GM19238 (cell line): ENCODE results near the gene SIDT1.

Source experiments
- DNase-seq: peaks from one replicate; pipeline ENCODE4 v3.0.0; 2011; ENCODE audit warnings: low spot score; ENCODE audit not compliant: insufficient read length

SIDT1 gene

DNA sequence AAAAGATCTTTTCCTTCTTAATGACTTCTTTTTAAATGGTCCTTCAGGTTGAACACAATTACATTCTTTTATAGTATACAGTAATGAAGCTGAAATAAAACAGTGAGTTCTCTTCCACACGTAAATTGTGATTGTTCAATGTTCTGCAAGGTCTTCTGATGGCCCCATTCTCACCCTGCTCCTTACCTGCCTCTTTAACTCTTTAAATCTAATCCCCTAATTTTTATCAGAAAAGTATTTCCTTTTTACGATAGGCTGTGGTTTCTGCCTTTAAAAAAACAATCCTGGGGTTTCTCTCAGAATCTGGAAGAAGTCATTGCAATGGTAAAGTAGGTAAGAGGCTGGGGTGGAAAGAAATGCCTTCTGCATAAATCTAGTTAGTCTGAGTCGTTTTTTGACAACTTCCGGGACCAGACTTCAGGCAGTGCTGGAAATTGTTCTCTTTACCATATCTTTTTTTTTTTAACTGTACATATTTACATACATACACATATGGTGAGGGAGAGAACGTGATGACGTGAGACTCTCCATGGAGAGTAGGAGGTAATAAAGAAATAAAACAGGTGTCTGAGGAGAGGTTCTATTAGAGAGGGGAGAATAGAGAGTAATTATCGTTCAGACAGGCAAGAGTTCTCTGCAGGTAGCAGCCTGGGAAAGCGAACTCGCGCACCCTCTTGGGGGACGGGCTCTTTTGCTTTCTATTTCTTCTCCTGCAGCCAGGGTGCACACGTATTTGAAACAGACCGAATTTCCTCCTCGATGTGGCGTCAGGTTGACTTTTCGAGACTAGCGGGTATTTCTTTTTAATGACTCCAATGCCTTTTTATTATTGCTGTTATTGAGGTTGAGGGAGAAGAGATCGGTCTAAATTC lies at the start of gene SIDT1:
SIDT1 (plus strand) TSS at position 730 of the 872 bp plus-strand sequence. CDS start 467 bp downstream, outside the sequence.
- DNase-seq, result peak; percentile 54

GRCh38 chr3:113485161-113485609 lies 47.2 kb upstream of the SIDT1 start:
- DNase-seq, result no peak

DNA sequence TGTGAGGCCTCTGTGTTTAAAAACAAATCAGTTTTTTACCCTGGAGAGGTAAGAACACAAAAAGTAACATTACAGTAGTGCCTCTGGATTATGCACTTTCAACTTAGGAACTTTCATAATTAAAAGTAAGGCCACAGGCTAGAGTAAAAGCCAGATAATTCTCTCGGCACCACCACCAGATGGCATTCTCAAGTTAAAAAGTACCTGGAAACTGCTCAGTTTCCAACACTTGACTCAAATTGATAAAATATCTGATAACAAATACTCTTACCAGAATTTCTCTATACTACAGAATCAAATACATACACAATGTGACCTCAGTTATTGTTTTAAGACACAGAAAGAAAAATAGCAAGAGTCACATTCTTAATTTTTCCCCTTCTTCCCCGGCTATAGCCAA lies 37.3 kb upstream of the SIDT1 start:
- DNase-seq, result no peak

GRCh38 chr3:113496924-113497323 lies 35.4 kb upstream of the SIDT1 start:
- no peak for DNase-seq

DNA sequence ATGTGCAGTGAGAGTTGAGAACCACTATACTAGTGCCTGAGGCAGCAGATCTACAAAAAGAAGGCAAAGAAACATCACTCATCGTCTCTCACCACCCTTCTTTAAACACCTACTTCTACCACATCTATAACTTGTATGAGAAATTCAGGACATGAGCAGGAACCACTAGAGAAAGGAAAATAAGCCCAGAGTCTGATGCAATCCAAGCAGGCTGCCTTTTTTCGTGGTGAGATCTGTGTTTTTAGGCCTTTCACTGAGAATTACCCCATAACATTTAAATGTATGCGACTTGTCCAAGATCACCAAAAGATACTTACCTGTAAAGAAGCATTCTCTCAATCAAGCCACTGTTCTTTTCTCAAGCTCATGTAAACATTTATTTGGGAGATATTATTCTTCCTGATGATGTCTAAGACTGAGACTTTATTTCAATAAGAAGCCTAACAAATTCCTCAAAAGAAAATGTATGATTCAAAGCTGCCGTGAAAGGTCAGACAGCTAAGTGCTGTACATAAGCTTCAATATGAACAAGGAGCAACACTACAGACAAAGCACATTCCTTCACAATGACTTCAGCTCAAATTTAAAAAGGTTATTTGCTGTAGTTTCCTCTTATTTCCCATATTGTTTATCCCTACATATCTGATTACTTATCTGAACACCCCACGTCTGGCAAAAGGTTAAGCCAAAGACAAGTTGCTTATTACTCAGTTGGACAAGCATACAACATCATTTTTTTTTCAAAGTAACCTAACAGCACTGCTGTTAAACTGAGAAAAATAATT lies 33.9 kb upstream of the SIDT1 start:
- DNase-seq, result no peak

DNA sequence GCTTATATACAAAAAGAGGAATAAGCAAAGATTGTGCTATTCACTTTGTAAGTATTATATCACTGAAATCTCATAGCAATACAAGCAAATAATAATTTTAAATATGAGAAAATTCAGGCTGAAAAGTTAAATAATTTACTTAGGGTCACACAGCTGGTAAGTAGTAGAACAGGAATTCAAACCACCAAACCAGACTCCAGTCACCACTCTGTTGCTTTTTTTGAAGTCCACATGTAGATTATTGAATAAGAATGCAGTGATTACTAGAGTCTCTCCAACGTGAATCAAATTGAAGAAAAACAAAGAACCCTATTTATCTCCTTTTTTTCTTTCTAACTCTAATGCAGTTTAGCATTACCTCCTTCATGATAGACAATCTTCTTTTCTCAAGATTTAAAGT lies 33.3 kb upstream of the SIDT1 start:
- DNase-seq, result no peak

DNA sequence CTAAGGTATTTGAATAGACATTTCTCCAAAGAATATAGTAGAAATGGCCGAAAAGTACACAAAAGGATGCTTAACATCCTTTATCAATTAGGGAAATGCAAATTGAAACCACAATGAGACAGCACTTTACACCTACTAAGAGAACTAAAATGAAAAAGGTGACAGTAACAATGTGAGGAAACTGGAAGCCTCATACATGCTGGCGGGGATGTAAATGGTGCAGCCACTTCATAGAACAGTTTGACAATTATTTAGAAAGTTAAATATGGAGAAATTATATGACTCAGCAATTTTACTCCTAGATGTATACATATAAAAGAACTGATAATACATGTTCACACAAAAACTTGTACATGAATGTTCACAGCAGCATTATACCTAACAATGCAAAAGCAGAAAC lies 30.8 kb upstream of the SIDT1 start:
- no peak for DNase-seq

- DNase-seq, result no peak
These were observed 26.5 kb upstream of the SIDT1 start for GRCh38 chr3:113505867-113506266.

DNA sequence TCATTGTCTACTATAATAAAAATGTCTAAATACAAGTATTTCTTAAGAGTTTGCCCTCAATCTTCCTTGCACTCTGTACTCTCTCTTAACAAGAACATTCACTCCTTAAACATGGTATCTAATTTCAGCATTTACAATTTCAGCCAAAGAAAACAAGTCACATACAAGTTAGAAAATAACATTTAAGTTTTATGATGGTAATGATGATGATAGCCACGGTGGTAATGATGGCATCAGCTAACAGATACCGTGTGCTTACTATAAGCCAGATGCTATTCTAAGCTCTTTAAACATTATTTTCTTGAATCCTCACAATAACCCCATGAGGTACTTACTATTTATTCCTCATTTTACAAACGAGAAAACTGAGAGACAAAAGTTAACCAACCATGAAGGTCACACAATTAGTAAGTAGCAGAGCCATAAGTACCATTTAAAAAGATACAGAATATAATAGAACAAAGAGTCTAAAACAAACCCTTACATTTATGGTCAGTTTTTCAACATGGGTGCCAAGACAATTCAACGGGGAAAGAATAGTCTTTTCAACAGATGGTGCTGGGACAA lies 24.8 kb upstream of the SIDT1 start:
- DNase-seq, result no peak

DNA sequence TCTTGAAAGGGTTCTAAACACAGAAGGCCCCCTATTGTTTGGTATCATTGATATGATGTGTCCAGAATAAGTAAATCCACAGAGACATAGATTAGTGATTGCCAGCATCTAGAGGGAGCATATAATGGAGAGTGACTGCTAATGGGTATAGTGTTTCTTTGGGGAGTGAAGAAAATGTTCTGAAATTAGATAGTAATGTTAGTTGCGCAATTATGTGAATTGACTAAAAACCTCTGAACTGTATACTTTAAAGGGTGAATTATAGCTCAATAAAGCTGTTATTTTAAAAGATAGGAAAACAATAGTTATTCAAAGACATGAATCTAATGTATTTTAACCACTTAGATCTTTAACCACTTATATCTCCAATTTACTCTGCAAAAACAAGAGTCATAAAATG lies 23.4 kb upstream of the SIDT1 start:
- no peak for DNase-seq

DNA sequence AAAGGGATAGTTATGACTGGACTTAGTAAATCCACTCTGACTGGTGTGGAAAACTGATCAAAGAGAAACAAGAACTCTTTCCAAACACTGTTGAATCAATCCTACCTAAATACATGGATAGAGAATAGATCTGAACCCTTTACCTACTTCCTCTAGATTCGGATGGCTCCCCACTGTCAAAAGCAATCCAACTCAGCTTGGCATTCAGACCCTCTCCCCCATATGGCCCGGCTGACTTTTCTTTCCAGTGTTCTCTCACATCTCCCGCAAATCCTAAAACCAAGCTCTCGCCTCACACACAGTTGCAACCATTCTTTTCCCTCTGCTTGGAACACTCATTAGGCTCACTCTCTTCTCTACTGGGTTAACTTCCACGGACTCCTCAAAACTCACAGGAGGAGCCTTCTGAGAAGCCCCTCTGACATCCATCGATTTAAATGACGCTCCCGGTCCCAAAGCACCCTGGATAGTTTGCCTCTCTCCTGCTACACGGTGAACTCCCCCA lies 18.0 kb upstream of the SIDT1 start:
- no peak for DNase-seq

DNA sequence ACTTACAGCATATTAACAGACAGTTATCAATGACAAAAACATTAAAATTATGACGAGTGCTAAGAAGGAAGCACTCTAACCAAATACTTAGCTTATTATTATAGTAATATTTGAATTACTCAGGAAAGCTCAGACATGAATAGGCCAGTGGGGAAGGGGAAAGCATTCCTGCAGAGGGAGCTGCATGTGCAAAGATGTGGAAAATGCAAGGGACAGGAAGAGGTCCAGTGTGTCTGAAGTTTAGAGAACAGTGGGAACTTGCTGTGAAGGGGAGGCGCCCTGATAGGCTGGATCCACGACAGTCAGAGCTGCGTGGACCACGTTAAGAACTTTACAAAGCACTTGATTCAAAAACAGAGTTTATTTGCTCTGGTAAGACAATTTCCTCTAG lies 16.2 kb upstream of the SIDT1 start:
- DNase-seq, result no peak

DNA sequence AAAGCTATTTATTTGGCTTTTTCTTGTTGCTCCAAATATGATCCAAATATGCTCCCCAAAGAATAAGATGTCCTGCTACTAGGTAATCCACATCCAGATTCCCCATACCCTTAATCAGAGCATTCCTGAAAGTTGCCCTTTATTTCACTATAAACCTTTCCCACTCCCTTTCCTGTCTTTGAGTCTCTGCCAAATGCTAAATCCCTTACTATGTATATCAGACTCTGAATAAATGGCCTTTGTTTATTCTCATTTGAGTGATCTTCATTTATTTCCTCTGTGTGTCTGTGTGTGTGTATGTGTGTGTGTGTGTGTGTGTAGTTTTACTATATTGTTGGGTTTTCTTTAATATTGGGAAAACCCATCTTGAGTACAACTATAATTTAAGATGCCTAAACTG lies 10.4 kb upstream of the SIDT1 start:
- no peak for DNase-seq

DNA sequence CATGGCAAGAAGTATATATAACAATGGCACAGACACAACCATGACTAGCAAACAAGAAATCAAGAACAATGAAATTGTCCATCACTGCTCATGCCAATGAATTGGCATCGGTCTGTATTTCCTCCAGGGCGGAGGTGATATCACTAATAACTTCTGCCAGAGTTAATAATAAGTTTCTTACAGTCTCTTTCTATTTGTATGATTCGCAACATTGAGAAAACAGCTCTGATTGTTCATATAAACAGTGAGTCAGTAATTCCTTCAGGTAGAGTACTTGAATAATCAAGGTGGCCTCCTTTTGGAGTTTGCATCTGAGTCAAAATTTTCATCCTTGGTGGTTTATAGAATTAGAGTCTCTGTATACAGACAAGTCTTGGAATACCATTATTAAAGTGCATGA lies 9.1 kb upstream of the SIDT1 start:
- DNase-seq, result no peak

DNA sequence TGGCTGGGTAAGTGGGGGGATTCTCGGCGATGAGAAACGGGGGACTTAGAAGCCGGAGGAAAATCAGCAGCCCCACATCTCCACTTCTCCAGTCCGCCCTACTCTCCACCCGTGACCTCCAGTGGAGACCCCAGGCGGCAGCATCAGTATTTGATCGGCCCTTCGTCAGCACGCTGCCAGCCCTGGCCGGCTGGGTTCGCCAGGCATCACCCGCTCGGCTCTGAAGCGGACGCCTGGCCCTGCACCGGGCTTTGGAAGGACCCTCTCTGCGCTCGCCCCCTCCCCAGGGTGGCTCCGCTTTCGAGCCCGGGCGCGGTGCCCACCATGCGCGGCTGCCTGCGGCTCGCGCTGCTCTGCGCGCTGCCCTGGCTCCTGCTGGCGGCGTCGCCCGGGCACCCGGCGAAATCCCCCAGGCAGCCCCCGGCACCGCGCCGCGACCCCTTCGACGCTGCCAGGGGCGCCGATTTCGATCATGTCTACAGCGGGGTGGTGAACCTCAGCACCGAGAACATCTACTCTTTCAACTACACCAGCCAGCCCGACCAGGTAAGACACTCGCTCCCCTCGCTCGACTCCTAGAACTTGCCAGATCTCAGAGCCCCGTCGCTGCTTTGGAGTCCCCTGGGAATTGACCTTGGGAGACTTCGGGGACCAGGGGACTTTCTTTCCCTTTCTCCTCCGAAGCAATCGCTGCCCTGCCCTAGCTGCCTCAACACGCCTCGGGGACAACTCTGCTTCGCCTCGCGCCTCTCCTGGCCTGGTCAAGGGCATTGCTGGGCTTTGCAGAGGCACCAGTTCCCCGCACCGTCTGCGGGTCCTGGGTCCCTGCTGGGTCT lies 561 bp downstream of the SIDT1 start:
- no peak for DNase-seq

- no peak for DNase-seq
These were observed 1.2 kb downstream of the SIDT1 start for GRCh38 chr3:113533534-113533892.

DNA sequence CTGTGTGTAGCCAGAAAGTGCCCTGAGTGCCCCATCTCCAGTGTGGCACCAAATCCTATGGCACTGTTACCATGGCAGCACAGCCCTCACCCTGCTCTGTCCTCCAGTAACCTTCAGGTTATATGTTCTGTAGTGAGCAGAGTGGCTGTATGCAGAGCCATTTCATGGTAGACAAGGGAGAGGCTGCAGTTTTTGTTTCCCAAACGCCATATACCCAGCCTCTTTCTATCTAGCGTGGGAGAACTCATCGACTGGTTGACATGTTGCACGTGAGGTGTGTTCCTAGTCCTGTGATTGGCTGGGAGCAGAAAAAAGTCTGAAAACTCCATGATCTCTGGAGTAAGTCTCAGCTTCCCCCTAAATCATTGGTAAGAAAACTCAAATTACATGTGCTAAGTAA lies 2.0 kb downstream of the SIDT1 start:
- DNase-seq, result no peak

GRCh38 chr3:113535898-113536297 lies 3.5 kb downstream of the SIDT1 start:
- DNase-seq, result no peak

GRCh38 chr3:113536627-113537101 lies 4.3 kb downstream of the SIDT1 start:
- DNase-seq, result no peak

- DNase-seq, result no peak
These were observed 4.8 kb downstream of the SIDT1 start for GRCh38 chr3:113537155-113537554.

- no peak for DNase-seq
These were observed 9.2 kb downstream of the SIDT1 start for GRCh38 chr3:113541519-113541918.
